ENCODE measurements around the gene ASB11. TPM values are rescaled to one million over a fixed set of nuclear protein-coding genes. Genes with fewer than 3 reads are reported as not detected.

Gene ASB11
- total RNA-seq, 1 experiment from 2014 or later = not detected

GRCh38 chrX:15340867-15341266, 25.4 kb upstream of the ASB11 start:
- intact Hi-C loops (cut with micrococcal nuclease) = no loop called here
- no peaks in the 10 kb centered on the region for H4K20me1 ChIP-seq (ENCODE audit: low read length)
- H3K27me3 ChIP-seq (ENCODE audit: low read length) = peaks cover 17% of the 10 kb centered on the region
- H3K9me2 ChIP-seq (replicated peaks; ENCODE audit: low read length) = no peaks in the 10 kb centered on the region
- CTCF ChIA-PET = no interaction called here
- no peak overlapping the region for H3K4me3 ChIP-seq (ENCODE audit: low read length)
- BruUV-seq (replicated peaks) = no TSS peak
- H2AFZ ChIP-seq (ENCODE audit: low read length) = no peak overlapping the region
- no peaks in the 10 kb centered on the region for H3F3A ChIP-seq (ENCODE audit: low read length, unreplicated experiment)
- no peak overlapping the region for H3K9ac ChIP-seq (ENCODE audit: low read length)
- TF ChIP-seq EZH2 (IDR thresholded peaks at IDR 0.05; ENCODE audit: low read length, unreplicated experiment) (no peak), EZH2phosphoT487 (IDR thresholded peaks at IDR 0.05; ENCODE audit: borderline replicate concordance, low read length) (no peak), CTCF (conservative IDR thresholded peaks at IDR 0.05; ENCODE audit: low read depth, low read length) (no peak)
- no peak overlapping the region for H3K4me2 ChIP-seq (ENCODE audit: low read length)
- H3K36me3 ChIP-seq (ENCODE audit: low read depth, low read length) = no peaks in the 10 kb centered on the region
- POLR2A ChIA-PET (ENCODE audit: unreplicated experiment) = no interaction called here
- DNase-seq = no peak
- H3K9me3 ChIP-seq (ENCODE audit: low read length) = no peaks in the 10 kb centered on the region
- H3K4me1 ChIP-seq (ENCODE audit: insufficient read depth, low read length) = peaks cover 12% of the 10 kb centered on the region
- no peak overlapping the region for H3K27ac ChIP-seq (ENCODE audit: low read length)
- ATAC-seq = no peak
- no peaks in the 10 kb centered on the region for H3K79me2 ChIP-seq (ENCODE audit: low read length)

- Histone ChIP-seq H3K4me2 (ENCODE audit: low read length) (peak overlapping the region; percentile 95), H3K27me3 (ENCODE audit: low read length) (peaks cover 17% of the 10 kb centered on the region), H3K27ac (ENCODE audit: low read length) (peak overlapping the region; percentile 75), H3K4me3 (ENCODE audit: low read length) (peak overlapping the region; percentile 86), H3K9me3 (ENCODE audit: low read length) (no peaks in the 10 kb centered on the region), H2AFZ (ENCODE audit: low read length) (peak overlapping the region; percentile 84), H3K79me2 (ENCODE audit: low read length) (peaks cover 35% of the 10 kb centered on the region), H3K4me1 (ENCODE audit: insufficient read depth, low read length) (peaks cover 19% of the 10 kb centered on the region), H3K9me2 (replicated peaks; ENCODE audit: low read length) (no peaks in the 10 kb centered on the region), H3K9ac (ENCODE audit: low read length) (peak overlapping the region; percentile 58), H3K36me3 (ENCODE audit: low read depth, low read length) (peaks cover 11% of the 10 kb centered on the region), H3F3A (ENCODE audit: low read length, unreplicated experiment) (no peaks in the 10 kb centered on the region), H4K20me1 (ENCODE audit: low read length) (no peaks in the 10 kb centered on the region)
- DNase-seq (peak; percentile 59), ATAC-seq (peak; percentile 8)
- no peak for TF ChIP-seq EZH2 (IDR thresholded peaks at IDR 0.05; ENCODE audit: low read length, unreplicated experiment)
- TF ChIP-seq CTCF (conservative IDR thresholded peaks at IDR 0.05; ENCODE audit: low read depth, low read length) = no peak
- no peak for TF ChIP-seq EZH2phosphoT487 (IDR thresholded peaks at IDR 0.05; ENCODE audit: borderline replicate concordance, low read length)
- BruUV-seq (replicated peaks) = no TSS peak
- intact Hi-C loops (cut with micrococcal nuclease) = loop anchor here (10.0 kb wide), 2 partner anchors 339 to 1281 kb away; no protein-coding TSS in a partner anchor
- POLR2A ChIA-PET (ENCODE audit: unreplicated experiment) = no interaction called here
- CTCF ChIA-PET = no interaction called here
Observed at GRCh38 chrX:15336023-15336413, 20.6 kb upstream of the ASB11 start.

GRCh38 chrX:15335135-15336022, 19.9 kb upstream of the ASB11 start, which contains the start of gene PIGA:
Gene PIGA, minus strand, starts transcription at chrX:15335523. Its CDS starts 3,593 bp downstream, at chrX:15331930.
- Histone ChIP-seq H3K27ac (ENCODE audit: low read length) (peak within 1 kb of the TSS; percentile 75), H3K4me1 (ENCODE audit: insufficient read depth, low read length) (peaks cover 19% of the 10 kb centered on the region), H3F3A (ENCODE audit: low read length, unreplicated experiment) (no peaks in the 10 kb centered on the region), H3K9me3 (ENCODE audit: low read length) (no peaks in the 10 kb centered on the region), H3K79me2 (ENCODE audit: low read length) (peaks cover 35% of the 10 kb centered on the region), H2AFZ (ENCODE audit: low read length) (peak within 1 kb of the TSS; percentile 84), H3K36me3 (ENCODE audit: low read depth, low read length) (peaks cover 13% of the 10 kb centered on the region), H3K4me3 (ENCODE audit: low read length) (peak within 1 kb of the TSS; percentile 86), H3K9me2 (replicated peaks; ENCODE audit: low read length) (no peaks in the 10 kb centered on the region), H4K20me1 (ENCODE audit: low read length) (no peaks in the 10 kb centered on the region), H3K27me3 (ENCODE audit: low read length) (peaks cover 17% of the 10 kb centered on the region), H3K4me2 (ENCODE audit: low read length) (peak within 1 kb of the TSS; percentile 95), H3K9ac (ENCODE audit: low read length) (peak within 1 kb of the TSS; percentile 88)
- ChIA-PET POLR2A (ENCODE audit: unreplicated experiment) (interaction anchor here (0.6 kb wide), 1 partner anchor 1601 kb away, joined by 3 read pairs; the partner anchor contains the start of genes OFD1 and TRAPPC2), CTCF (no interaction called here)
- ATAC-seq (peak; percentile 96), DNase-seq (peak; percentile 98)
- BruUV-seq (replicated peaks) = TSS peak; percentile 75
- no peak for TF ChIP-seq EZH2 (IDR thresholded peaks at IDR 0.05; ENCODE audit: low read length, unreplicated experiment)
- no peak for TF ChIP-seq CTCF (conservative IDR thresholded peaks at IDR 0.05; ENCODE audit: low read depth, low read length)
- TF ChIP-seq EZH2phosphoT487 (IDR thresholded peaks at IDR 0.05; ENCODE audit: borderline replicate concordance, low read length) = no peak
- intact Hi-C loops (cut with micrococcal nuclease) = loop anchor here (2.0 to 10.0 kb wide), 3 partner anchors 67 to 1281 kb away; no protein-coding TSS in a partner anchor
